Effector CD8-positive, alpha-beta T cell (primary cell): Measurements from ENCODE around the gene RNASEL.

ENCODE experiments used
- DNase-seq: peaks from one replicate; lab custom pipeline; 2025; lab: John Stamatoyannopoulos, UW

The RNASEL gene

DNA sequence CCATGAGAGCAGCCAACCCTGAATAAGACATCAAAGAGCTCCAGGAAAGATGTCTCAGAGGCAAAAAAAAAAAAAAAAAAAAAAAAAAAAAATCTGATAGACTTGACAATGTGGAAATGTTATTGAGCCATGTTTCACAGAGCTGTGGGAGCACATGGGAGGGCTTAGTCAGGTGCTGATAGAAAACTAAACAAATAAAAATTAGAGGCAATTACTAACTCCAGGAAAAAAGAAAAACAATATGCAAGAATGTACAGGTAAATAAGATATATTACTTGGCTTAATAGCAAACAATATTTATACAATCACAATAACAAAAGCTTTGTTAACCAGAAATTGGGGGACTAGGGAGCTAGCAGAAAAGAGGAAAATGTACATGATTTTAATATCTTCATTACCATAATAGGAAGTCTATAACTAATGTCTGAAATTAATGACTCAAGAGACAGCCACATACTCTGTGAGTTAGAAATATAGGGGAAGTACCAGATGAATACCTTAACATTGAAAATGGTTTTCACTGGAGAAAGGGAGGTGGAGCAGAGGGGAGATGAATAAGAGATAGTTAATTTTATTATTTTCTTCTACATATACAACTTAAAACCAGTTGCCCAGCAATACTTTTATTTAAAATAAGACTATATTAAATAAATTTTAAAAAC, 32.0 kb upstream of the RNASEL start:
- no peak for DNase-seq

DNA sequence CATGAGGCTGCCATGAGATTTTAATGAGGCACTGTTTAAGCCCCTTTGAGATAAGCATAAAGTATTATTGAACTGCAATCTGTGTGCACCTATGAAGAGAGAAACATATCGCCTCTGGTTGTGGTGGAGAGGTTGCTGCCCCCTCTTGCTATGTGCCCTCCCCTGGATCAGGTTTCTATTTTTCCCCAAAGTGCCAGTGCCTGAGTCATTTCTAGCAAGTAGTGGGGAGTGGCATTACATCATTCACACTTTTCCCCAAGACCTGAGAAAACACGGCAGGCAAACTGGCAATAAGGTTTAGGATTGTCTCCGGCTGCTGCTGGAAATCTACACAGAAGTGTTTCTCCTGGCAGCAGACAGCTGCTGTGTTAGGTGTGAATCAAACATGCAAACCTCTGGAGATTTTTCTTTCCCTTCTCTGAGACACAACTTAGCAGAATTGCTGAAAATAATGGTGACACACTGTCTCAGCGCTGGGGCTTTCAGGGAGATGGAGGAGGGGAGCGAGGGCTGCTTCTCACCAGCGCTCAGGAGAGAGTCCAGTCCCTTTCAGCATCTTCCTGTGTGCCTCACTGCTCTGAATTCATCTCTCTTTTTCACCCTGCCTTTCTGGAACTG, 28.8 kb upstream of the RNASEL start:
- no peak for DNase-seq

DNA sequence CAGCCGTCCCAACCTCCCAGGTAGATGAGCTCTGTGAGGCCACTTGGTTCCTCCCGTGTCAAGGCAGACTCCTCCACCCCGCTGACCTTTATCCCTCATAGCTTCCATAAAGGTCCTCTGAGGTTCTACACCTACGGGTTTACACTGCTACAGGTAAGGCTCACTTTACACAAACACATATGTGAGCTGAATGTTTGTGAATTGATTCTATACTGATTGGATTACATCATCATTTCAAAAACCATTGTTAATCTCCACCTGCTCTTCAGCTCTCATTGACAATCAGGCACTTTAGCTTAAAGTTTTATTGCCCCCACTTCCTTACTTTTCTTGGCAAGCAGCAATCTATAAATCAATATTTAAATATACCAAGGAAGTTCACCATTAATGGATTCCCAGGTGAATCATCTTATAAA, 28.0 kb upstream of the RNASEL start:
- DNase-seq = no peak

DNA sequence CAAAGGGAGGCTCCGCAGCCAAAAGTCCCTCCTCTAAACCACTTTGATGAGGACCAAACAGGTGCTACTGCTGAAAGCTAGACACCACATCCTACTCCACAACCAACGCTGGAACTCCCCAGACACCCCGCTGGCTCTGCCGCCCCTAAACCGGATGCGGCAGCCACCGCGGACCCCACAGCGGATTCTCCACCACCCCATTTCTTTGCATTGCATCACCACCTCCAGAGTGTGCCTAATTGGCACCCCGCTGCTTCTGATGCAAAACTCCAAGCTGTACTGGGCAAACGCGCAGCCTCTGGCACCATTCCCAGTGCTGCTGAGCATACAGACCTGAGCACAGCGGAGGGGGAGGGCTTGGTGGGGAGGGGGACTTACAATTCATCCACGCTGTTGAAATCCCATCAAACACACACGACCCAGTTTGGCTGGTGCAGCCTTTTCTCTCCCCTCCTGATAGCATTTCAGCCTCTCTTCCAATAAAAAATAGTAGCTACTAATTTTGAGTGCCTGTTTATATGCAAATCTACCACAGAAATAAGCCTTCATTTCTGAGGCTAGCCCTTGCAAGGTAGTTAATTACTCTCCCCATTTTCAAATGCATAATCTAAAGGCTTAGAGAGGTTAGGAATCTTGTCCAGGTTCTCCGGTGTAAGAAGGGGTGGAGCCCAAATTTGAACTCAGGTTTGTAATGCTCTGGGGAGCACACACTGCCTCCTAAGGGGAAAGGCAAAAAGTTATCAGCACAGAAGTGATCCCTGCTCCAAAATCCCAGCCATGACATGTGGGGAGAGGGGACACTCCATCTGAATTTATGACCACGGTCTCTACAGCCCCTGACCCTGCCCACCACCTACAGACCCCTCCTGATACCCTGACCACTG, 27.3 kb upstream of the RNASEL start:
- DNase-seq = peak; percentile 69

DNA sequence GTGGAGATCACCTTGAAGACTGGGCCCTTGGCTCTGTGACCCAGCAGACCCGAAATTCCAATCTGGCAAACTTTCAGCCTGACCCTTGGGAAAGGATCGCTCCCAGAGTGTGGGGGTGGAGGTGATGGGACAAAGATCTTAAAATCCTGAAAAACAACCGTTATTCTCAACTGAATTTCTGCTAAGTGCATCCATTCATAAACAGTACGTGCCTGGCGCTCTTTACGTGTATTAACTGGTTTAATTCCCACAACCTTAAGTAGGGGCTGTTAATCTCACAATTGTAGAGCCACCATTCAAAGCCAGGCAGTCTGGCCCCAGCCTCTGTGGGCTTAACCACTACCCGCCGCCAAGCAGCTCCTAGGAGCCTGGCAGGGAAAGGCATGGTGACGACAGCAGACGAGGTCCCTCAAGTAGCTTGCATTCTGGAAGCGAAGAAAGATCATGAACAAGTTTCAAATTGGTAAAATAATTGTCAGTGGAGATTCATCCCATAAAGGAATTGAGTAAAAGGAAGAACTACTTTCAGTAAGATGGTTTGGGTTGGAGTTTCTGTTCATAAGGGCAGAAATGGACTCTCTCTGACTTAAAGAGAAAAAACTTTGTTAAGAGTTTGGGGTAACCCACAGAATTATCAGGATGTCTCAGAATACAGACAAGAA, 26.5 kb upstream of the RNASEL start:
- DNase-seq = no peak

DNA sequence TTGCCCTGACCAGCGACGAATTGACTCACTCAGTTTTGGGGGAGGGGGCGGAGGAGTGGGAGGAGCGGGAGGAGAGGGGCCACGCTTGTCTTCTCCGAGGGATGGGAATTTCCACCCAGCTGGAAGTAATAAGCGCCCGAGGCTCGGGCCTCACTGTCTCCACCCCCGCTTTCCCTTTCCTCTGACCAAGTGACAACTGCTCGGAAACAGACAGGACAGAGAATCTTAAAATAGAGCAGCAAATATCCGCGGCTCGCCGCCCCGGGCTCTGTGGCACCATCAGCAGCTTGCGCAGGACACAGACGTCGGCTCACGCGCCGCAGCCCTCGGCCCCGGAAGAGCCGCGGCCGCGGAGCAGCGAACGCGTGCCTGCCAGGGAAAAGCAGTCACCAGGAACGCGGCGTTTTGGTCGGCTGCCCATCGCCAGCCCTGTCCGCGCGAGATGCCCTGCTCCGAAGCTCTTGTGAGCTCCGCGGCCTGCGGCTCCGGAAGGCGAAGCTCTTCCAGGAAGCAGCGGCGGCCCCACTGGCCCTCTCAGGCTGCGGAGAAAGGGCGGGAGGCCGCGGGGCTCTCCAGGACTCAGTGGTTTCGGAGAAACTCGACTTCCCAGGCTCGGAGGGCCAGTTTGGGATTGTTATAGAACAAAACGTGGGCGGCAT, 25.9 kb upstream of the RNASEL start:
- no peak for DNase-seq

DNA sequence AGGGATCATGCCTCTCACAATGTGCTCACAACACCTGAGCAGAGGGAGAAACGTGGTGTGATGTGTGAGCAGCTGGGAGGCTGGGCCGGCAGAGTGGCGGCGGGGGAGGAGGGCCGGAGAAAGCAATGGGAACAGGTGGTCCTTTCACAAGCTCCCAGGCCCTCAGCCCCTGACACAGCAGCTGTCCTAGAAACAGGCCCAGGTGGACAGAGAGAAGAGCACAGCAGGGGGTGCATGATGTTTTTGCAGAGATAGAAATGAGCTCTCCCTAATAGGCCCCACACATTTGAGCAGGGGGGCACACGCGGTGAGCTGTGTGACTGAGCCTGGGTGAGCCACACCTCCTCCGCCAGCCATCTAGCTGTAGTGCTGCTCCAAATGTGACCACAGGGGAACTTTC, 22.7 kb upstream of the RNASEL start:
- DNase-seq = no peak

DNA sequence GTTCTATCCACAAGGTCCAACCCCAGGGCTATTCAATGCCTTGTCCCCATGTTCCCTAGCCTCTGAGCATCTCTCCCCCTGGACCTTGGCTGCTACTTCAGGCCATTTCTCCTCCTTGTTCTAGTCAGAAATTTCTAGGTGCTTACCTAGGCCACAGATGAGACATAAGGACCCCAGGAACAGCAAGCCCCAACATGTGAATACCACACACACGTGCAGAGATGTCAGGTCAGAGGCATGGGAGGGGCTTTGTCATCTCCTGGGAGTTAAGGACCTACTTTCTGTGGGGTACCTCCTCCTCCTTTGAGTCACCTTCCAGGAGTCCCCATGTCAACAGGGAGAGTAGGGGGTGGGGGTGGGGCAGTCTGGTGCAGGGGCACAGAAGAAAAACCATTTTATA, 22.3 kb upstream of the RNASEL start:
- no peak for DNase-seq

DNA sequence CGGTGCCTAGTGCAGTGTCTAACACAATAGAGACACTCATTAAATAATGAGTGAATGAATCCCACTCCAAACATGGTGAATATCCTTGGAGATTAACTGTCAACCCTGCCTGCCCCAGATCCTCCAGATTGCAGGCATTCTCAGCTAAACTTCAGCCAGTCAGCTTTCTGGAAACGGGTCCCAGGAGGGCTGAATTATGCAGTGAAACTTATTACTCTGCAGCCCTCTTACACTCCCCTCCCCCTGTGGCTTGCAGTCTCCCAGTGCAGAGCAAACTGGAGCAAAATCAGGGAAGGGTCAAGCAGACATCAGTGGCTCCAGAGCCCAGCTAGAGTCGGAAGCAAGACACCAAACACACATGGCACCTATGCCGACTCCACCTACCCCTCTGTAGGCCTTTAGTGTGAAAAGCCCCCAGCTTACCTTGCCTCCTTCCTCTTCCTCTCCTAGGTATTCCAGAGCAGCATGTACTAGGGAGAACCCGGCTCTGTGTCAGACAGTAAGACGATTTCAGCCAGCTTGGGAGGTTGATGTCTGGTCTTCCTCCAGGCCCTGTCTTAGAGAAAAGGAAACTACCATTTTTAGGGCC, 21.6 kb upstream of the RNASEL start:
- no peak for DNase-seq

DNA sequence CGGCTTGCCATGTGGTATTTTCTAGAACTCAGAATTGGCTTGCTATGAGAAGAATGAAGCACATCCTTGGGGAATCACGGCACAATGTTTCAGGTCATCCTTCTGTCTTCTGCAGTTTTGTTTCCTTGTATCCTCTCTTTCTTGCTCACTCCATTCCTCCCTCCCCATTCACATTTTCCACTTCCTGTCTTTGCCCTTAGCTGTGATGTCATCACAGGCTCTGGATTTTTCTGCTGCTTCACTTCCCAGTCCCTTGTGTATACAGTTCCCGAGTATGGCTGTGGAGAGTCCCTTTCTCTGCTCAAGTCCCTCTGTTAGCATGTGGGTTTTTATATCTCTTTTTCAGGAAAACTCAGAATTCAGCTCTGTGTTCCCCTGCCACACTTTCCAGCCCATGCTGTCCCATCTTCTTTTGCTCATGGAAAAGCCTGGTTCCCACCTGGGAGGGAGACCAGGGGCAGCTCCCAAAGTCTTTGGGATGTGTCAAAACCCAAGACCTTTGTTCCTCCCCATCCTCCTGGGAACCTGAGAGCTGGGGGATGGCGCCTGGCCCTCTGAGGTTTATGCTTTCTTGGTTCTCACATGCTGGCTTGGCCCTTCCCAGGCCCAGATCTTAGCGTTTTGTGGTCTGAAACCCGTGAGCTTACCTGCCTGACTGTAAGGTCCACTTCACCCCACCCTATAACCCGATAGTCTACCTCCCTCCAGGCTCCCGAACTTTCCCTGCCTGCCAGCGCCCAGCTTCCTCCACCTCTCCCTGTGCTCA, 20.0 kb upstream of the RNASEL start:
- DNase-seq = no peak

DNA sequence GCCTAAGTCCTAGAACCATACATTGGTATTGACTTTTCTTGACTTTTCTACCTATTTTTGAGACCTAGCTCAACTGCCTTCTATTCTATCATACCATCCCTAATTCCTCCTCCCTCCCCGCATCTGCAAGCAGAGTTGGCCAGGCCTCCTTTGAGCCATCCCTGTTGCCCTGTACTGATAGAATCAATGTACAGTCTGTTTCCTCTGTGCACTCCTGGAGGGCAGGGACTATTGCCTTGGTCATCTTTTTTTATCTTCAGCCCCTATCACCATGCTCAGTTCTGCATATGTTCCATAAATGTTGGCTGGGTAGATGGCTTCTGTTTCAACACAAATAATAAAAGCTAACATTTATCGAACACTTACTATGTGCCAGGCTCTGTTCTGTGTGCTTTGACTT, 19.2 kb upstream of the RNASEL start:
- no peak for DNase-seq

DNA sequence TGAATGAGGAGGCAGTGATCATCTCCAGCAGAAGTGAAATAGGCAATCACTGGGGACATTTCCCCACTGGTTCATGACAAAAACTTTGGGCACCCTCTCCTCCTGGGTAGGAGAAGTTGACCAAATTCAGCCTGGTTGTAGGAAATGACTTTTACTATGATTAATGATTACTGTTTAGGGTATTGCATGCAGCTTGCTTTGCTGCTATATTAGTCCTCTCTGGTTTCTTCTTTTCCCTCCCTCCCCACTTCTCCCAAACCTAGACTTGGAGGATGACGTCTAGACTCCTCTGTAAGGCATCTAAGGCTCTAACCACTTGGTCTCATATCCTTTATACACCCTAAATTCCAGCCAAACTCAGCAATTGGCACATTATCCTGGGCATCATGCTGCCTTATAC, 18.5 kb upstream of the RNASEL start:
- no peak for DNase-seq

DNA sequence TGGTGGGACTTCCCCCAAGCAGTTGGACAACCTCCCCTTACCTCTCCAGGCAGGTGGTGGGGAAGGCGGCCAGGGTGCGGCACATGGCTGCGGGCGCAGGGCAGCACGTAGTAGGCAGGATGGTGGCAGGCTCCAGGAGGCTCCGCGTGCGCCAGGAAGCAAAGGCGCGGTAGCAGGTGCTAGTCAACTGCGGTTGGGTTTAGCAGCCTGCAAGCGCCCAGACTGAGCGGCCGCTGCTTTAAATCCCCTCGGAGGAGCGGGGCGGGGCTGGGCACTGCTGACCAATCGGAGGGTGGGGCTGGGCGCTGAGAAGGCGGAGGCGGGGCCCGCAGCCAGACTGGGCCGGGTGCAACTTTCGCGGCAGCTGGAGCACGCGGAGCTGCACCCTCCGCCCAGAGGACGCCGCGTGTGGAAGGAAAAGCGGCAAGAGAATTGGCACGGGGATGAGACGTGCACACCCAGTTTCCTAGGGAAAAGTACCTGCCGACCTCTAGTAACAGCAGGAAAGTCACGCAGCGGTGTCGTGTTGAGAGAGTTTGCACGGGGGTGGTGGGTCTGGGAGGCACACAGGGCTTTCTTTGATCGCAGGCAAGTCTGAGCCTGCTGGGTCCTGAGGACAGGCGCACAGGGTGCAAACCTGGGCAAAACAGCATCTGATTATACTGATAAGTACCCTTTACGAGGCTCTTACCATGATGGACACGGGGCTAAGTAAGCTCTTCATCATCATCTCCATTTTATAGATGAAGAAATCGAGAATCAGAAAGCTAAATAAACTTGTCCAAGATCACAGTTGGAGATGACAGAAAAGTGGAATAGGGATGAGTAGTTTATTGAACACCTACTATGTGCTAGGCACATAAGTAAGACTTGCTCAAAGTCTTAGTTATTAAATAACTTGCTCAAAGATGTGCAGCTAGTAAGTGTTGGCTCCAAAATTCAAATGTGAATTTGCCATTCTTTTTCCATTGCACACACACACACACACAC, 15.4 kb upstream of the RNASEL start, which contains the start of gene RGS16:
TSS of gene RGS16 (minus strand) at position 215 of the 990 bp plus-strand sequence. CDS start at position 85, 130 bp downstream.
- peak; percentile 65 for DNase-seq

DNA sequence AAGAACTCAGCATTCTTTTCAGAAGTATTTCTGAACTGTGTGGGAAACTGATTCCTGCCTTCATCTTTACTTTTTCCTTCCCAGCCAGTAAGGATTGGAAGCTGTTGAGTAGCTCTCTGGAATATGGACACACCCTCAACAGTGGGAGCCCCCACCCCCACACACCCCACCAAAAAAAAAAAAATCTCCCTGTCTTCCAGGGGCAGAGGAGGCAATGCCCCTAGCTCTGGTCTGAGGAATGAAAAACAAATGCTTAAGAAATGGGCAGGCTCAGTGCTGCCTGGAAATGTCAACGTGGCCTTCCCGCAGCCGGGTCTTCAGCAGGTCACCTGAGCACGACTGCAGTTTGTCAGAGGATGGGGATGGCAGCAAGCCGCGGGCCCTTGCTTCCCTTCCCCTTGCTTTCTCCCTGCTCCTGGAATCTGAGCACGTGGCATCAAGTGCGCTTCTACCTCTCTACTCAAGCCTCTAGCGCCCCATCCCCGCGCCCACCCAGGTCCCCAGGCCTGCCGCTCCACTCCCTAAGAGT, 14.7 kb upstream of the RNASEL start:
- no peak for DNase-seq

DNA sequence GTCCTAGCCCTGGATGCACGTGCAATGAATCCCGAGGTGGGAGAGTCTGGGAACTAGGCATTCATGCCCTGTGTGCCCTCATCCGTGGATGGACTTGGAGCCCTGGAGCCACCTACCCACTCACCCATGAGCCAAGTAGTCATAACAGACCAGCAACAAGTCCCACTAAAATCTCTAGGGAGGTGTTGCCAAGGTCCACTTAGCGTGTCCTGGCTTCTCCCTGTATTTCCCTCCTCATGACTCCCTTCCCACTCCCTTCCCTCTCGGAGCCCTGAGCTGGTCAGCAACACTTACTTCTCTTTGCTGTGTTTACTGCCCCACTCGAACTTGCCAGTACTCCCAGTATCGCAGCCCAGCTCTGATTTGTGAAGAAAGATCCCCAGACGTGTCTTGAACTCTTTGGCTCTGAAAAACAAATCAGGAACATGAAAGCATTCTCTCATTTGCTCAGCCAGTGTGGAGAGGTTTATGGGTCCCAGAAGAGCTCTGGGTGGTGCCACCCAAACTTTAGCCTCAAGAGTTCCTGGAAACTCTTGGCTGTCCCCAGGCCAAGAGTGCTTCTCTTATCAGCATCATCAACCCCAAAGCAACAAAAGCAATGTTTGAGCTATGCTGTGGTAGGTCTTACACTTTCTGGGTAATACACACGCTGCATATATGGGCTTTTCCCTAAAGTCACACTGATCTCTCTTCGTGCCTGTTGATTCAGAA, 14.0 kb upstream of the RNASEL start:
- no peak for DNase-seq

DNA sequence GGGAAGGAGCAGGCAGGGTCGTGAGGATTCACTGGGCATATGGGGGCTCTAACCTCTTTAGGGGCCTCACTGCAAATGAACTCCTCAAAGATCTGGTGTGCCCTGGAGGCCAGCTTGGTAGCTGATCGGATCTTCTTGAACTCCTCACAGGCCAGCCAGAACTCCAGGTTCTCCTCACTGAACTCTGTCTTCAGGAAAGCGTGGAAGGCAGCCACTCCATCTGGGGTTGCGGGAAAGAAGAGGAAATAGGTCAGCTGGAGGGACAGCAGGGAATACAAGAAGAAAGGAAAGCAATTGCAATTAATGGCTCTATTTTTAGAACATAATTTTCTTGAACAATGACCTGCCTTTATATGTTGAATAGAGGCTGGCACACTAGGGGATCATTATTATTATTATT, 12.9 kb upstream of the RNASEL start:
- no peak for DNase-seq

DNA sequence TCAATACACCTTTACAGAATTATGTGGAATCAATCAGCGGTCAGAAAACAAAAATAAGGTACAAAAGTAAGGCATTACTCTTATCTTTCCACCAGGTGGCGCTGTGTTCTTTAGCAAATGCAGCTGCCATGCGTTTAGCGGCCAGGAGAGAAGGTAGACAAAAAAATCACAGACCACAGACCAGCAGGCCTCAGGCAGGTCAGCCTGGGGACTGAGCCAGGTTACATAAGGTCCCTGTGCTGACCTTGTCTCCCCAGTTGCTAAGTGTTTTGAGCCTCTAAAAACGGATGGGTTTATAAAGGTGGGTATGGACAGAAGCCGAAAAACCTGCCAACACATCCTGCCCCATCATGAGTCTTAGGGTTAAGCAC, 12.3 kb upstream of the RNASEL start:
- DNase-seq = peak; percentile 52

DNA sequence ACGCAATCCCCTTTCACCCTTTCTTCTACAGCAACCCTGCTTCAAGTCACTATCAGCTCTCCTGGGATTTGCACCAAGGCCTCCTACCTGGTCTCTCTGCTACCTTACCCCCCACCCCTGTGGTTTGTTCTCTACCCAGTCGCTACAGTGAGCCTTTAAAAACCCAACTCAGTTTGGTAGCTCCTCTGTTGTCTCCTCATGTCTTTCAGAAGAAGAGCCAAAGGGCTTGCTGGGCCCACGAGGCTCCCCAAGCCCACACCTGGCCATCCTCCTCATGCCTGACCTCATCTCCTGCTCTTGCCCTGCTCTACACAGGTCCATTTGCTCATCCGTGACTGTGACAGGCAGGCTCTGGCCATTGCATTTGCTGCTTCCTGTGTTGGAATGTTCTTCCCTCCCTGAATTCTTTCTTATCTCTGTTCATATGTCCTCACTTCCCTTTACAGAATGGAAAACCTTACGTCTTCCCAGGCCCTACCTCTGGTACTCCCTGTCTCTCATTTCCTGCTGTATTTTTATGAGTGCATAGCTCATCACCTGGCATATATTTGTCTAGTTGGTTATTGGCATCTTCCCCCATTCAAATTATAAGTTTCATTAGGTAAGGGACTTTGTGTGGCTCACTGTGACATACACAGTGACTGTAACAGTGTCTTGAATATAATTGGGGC, 11.8 kb upstream of the RNASEL start:
- no peak for DNase-seq
